HL-60/S4 treated with phorbol 12-myristate 13-acetate at 8.2 ng/mL for 4 days and 3 days (cell line): ENCODE data around the gene TMEM272.

ENCODE experiments used
- in situ Hi-C: fragments of 300-500 bp; cut with MboI; formaldehyde crosslinking; loops from 2 replicates; pipeline ENCODE4 v1.15.0; 2022; ENCODE audit warnings: low sequenced_read_pairs

The TMEM272 gene, protein sequence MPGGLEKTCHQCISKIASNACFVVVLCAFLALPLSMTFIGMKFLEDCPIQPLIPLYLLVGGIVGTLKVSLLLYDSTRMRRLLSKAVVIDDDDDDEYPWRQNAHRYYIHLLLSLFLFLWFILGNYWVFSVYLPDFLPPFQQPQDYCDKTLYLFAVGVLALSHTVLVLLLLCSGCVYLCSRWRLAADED

DNA sequence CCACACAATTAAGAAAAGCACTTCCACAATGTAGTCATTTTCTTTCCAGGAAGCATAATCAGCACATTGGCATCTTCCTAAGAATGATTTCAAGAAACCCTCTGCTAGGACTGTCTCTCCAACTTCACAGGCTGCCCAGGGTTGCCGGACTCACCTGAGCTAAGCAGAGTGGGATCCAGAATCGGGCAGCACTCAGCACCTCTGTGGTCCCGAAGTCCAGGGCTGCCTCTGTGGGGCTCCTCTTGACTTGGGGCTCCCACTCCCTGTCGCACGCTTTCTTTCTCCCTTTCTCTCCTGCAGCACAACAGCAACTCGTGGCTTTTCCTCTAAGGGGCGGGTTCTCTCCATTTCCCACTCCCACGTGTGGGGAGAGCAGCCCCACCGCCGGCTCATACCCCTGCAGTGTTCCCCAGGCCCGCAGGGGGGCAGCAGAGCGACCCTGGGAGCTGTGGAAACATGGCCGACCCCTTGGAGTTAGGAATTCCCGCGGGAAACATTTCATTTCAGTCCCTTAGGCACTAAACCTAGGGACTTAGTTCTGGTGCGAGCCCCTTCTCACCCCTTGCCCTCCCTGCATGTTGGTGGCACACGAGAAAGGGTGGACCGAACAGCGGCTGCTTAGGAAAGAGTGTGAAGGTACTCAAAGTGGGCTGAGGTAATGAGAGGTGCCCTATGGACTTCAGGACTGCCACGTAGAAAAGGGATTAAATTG, at the start of gene TMEM272:
Gene TMEM272 (minus strand): TSS at position 316 of the 712 bp plus-strand sequence. CDS start 6,647 bp downstream, outside the sequence.
- in situ Hi-C loops = no loop called here

DNA sequence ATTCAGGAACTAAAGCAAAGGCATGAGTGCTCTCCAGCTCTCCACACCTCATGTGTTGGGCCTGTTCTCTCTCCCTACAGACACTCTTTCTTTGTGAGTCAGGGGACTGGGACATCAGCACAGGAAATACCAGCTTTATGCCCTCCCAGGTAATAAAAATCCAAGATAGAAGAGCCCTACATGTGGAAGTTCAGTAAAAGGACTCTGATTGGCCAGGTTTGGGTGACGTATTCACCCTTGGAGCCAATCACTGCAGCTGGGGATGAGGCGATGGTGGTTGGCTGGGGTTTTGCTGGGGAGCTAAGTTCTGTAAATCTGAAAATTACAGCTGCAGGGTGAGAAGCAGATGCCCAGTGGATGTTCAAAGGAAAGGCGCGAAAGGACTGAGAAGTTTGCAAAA, 49.3 kb upstream of the TMEM272 start:
- in situ Hi-C loops = no loop called here

DNA sequence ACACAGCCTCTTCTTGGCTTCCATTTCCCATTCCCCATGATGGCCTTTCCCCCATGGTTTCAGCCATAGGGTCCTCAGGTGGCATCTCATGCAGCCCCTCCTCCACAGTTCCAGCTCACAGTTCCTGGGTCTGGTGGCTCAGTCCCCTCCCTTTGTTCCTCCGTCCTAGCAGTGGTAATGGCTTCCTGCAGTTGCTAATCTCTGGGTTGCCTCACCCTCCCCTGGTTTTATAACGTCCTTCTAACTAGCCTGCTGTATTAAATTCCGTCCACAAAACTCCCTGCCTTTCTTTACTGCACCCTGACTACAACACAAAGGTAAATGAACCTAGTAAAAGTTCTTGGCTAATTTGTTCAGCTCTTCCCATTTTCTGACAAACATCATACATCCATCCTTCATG, 47.7 kb upstream of the TMEM272 start:
- in situ Hi-C loops = no loop called here

DNA sequence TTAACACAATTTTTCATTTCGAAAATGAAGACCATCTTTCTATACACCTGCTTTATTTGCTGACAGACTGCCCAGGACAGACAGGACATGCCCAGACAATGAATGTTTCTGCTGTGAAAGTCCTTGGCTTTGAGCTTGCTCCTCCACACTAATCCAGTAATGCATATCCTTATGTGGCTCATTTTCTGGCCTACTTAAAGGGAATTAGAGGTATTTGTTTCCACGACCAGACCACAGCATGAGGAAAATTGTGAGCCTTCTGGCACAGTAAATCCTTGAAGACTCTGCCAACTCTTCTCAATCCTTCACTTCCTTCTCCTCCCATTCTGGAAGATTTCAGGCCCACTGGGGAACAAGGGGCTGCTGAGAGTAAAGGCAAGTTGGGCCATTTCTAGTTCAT, 42.5 kb upstream of the TMEM272 start:
- in situ Hi-C loops = no loop called here

DNA sequence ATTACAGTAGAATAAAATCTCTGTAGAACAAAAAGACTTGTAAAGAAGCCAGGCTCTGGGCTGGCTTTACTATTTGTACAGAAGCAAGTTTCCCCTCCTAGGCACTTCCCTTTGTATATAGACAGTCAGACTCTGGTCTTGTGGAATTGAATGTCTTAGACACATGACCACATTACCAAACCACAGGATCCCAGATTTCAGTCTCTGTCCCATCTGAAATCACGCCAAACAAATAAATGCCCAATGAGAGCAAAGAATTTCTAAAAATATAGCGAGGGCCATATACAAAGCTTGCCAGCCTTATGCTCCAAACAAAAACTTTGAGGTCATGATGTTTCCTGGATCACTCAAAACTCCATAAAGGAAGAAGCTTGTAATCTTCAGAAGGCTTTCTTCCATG, 40.7 kb upstream of the TMEM272 start:
- in situ Hi-C loops = no loop called here

DNA sequence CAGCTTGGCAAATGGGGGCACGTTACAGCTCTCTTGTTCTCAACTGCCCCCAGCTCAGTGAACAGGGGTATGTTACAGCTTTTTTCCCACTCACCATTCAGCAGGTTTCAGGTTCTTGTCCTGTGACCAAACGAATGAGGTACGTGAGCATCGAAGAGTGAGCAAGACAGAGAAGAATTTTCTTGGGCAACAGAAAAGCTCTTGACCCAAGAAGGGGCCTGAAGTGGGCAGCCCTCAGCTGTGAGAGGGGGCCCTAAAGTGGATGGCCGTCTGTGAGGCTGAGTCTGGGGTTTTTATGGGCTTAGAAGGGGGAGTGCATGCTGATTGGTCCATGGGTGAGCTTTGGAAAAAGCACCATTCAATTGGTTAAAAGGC, 38.2 kb upstream of the TMEM272 start:
- in situ Hi-C loops = no loop called here

DNA sequence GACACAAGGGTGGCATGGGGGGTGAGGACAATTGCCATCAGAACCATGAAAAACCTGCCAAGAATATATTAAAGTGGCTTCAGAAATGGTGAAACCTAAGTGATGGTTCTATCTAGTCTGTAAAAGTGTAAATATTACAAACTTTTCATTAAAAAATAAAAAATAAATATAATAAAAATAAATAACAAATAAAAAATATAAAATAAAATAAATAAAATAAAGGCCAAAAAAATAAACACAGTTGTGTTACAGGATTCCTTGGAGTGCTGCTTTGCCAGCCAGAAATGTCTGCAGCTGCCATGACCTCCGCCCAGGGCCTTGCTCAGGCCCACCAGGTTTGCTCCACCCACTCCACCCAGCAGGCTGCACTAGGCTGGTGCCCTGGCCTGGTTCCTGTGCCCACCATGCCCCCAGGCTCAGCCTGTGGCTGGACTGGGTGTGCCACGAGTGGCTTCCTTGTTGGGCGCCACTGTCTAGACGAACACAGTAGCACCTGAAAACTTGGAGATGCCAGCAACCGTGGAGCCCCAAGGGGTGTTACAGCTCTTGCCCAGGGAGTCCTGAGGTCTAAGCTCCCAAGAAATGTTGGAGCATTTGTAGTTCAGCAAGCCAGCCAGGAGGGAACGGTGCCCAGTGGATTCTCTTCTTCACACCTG, 37.7 kb upstream of the TMEM272 start:
- in situ Hi-C loops = no loop called here

DNA sequence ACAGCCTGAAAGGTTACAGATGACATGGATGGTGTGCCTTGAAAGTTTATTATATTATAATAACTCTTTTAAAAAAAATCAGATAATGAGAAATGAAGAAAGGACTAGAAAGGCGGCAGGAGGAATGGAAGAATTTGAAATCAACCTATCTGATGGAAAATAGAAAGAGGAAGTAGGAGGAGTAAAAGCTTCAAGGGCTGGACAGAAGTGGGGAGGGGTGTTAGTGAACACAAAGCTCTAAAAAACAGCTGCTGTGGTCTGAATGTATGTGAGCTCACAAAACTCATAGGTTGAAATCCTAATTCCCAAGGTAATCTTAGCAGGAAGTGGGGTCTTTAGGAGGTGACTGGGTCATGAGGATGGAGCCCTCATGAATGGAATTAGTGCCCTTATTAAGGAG, 36.3 kb upstream of the TMEM272 start:
- in situ Hi-C loops = no loop called here

DNA sequence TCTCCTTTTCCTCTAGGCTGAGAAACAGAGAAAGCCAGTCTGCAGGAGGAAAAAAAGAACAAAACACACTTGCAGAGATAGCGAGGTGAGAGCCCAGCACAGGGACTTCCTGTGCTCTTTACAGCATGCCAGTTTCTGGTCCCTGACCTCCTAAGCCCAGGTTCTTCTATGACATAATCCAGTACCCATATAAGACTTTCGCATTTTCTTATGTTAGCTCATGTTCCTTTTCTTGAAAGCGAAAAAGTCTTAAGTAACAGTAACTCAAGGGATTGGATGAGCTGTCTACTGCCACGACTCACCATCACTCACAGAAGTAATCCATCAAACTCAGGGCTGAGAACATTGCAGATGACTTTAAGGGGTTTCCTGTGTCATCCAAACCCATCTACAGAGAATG, 34.2 kb upstream of the TMEM272 start:
- in situ Hi-C loops = no loop called here

DNA sequence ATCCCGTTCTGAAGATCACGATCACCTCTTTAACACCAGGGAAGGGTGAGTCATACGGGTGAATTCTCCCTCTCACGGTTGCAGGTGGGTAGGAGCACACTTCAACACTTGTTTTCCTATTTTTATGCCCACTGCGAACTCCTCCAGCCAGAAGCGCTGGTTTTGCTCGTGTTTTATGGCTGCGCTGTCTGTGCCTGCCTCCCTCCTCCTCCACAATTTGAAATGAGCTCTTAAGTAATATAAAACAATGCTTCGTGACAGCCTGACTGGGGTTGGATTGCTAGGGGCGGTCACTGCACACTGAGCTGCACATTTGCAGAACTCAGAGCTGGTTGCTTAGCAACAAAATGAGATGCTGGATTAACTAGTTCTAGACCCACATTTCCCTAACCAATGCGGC, 29.7 kb upstream of the TMEM272 start:
- in situ Hi-C loops = no loop called here

DNA sequence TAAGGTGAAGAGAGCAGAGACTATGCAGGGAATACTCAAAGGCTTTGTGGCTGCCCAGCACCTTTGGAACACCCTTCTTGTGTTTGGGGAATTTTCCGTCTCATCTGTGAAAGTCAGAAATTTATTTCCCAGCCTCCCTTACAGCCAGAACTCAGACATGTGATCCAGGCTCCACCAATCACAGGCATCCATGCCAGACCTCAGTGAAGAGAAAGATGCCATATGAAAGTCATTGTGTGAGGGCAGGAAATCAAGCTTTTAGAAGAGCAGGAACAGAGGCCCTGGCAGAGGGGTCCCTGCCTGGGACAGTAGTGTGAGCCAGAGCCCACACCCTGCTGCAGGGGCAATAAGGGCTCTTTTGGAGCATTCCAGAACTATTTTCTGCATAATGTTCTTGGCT, 28.9 kb upstream of the TMEM272 start:
- in situ Hi-C loops = no loop called here

DNA sequence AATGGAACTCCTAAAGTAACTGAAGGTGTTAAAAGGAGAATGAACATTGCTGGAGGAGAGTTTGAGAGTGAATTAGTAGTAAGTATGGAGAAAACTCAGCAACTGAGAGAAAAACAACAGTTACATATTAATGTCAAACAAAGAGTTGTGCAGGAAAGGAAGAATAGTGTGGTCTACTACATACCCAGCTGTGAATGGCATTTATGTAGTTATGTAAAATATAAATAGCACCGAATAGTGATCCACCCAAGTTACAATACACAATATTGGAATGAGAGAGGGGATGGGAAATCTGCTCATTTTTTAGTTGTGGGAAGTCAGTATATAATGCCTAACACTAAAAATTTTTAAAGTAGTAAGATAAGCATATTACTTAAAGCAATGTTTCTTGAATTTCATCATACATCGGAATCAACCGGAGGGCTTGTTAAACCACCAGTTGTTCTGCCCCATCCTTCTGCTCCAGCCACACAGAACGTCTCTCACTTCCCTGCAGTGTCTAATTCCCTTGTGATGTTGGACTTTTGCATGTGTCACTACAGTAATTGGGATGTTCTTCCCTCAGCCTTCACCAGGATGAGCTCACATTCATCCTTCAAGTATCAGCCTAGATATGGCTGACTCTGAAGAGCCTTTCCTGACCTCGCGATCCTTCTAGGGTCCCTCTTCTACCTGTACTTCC, 28.3 kb upstream of the TMEM272 start:
- in situ Hi-C loops = no loop called here

DNA sequence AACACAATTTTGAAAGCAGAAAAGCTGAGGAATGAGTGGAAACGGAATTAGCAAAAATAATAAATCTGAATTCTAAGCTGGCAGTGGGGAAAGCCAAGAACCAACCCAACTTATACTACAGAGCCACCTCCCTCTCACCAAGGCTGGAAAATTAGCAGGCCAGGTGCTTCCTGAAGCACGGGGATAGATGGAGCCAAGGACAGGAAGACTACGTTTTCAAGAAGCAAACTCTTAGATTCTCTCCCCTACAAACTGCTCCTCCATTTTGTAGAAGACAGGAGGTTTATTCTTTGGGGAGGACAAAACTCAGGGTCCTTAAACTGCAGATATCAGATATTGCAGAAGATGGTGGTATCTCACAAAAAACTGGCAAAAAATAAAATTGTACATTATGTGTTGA, 25.6 kb upstream of the TMEM272 start:
- in situ Hi-C loops = no loop called here

DNA sequence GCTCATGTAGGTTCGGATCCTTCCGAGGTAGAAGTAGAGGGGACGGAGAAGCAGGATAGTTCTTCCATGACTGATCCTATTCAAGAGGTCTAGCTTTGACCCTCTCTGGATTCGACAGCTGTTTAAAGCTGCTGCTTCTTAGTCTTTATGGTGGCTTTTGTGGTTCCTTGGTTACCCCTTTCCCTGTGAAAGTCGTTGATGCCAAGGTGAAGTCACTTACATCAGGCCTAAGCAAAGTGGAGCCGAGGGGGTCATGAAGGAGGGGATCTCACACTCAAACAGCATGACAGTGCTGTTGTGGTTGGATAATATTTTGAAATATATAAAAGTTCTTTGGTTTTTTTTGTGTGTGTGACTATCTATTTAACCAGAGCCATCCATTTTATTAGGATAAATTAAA, 24.9 kb upstream of the TMEM272 start:
- in situ Hi-C loops = no loop called here

DNA sequence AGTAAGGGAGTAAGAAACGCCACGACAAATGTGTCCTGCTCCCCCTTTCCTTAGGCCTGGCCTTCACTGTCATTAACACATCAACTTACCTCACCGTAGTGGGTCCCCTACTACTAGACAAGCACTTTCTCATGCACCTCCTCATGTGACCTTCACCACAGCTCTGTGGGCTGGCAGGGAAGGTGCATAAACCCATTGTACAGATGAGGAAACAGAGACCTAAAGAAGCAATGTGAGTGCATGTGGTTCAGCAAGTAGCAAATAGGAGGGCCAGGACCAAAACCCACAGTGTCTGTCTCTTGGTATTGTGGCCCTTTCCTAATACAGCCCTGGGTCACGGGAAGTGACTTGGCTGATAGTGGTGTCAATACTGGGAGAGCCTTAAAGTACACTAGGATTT, 22.1 kb upstream of the TMEM272 start:
- in situ Hi-C loops = no loop called here

DNA sequence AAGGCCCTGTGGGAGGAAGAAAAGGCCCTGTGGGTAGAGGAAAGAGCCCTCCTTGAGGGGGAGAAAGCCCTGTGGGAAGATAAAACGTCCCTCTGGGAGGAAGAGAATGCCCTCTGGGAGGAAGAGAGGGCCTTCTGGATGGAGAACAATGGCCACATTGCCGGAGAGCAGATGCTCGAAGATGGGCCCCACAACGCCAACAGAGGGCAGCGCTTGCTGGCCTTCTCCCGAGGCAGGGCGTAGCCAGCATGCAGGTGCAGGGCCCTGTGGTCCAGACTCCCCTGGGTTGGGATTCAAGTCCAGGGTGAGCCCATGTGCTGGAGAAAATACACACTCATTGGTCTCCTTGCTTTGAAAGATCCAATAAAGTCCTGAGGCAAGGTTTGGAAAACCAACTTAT, 20.9 kb upstream of the TMEM272 start:
- in situ Hi-C loops = no loop called here

DNA sequence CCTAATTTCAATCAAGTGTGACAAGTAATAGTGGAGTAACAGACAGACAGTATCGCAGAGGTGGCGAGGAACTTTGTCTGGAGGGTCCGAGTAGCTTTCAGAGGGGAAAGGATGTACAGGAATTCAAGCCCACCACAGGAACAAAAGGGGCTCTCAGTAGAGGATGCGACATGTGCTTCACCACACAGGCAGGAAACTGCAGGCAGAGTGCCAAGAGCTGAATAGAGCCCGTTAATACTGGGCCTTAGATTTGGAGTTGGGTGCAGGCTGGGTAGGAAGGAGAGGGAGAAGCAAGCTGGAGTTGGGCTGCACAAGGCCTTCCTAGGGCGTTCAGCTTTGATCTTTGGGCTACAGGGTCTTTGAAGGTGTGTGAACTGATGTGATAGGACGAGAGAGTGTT, 18.0 kb upstream of the TMEM272 start:
- in situ Hi-C loops = no loop called here

DNA sequence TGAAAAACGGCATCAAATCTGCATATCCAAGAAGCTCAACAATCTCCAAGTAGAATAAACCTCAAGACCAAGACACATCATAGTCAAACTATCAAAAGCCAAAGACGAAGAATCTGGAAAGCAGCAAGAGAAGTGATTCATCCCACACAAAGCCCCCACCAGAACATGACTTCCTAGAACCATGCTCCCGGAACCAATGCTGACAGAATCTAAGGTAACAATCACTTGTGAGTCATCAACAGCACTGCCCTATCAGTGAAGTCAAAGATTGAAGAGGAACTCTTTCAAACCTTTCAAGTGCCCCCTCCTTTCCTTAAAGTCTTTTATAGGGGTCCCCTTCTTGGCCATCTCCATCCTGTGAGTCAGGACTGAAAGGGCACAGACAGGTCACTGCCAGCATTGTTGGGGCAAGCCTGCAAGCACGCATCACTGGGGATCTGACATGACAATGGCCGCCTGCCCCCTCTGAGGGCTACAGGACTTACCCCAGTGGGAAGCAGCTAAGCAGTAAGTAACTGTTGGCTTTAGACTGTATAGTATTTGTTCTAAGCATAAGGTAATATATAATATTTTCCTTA, 16.8 kb upstream of the TMEM272 start, which contains the start of gene CCDC70:
Gene CCDC70 (plus strand): TSS at position 247 of the 578 bp plus-strand sequence. CDS start 3,443 bp downstream, outside the sequence.
- in situ Hi-C loops = no loop called here

DNA sequence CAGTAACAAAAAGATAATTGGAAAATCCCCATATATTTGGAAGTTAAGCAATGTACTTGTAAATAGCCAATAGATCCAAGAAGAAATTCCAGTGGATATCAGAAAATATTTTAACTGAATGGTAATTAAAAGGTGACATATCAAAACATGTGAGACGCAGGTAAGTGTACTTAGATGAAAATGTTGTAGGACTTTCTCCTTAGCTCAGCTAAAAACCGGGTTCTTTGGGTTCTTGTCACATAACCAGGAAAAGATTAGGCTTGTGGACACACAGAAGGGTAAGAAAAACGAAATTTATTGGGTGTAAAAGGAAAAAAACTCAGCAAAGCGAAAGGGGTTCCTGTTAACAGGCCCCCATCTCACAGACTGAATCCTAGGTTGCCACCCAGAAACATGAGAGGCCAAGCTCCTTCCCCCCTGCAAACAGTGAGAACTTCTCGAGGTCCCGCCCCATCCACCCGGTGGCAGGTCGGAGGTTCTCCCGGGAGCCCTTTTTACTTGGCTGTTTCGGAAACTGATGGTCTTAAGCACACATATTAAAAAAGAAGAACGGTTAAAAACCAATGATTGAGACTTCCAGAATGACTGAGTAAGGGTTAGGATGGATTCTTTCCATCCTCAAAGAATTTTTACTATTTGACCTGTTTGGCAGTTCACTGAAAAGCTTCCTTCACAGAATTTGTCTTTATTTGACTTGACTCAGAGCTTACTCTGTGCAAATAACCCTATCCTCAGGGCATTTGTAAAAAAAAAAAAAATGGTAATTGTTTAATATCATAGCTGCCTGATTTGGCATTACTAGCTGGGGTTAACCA, 13.7 kb upstream of the TMEM272 start:
- in situ Hi-C loops = no loop called here

DNA sequence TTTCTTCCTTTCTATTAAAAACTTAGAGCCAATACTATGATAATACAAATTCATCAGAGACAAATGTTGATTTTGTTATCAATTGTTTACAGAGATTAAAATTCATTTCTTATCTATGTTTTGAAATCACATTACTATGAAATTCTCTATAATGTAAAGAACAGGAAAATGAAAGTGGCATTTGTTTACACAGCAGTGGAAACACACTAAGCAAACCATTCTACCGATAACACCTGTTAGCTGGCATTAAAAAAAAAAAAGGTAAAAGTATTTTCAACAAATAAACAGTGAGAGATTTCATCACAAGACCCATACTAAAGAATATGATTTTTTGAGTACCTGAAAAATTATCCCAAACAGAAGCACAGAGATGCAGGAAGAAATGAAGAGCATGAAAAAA, 12.0 kb upstream of the TMEM272 start:
- in situ Hi-C loops = no loop called here
